NCI-H1092 (cell line): Measurements from ENCODE around the gene SRL.
A peak's percentile ranks its signal among the peaks of the same experiment; 100 is the strongest.

Experiments
- DNase-seq: peaks from one replicate; lab custom pipeline; 2025; lab: John Stamatoyannopoulos, UW

Gene SRL

DNA sequence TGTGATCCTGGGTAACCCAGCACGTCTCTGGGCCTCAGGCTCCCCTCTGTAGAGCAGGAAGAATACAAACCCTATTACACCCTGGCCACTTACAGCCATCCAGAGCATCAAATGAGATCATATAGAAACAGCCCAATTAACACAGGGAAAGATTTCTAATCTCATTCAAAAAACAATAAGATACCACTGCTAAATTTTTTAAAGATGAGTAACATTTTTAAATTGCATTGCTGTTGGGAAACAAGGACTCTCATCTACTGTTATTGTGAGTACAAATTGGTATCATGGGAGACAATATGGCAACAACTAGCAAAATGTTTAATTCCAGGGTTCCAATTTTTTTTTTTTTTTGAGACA is 41.1 kb downstream of the SRL start:
- DNase-seq, result no peak

GRCh38 chr16:4200000-4200780 is 41.7 kb downstream of the SRL start:
- DNase-seq, result peak; percentile 41

DNA sequence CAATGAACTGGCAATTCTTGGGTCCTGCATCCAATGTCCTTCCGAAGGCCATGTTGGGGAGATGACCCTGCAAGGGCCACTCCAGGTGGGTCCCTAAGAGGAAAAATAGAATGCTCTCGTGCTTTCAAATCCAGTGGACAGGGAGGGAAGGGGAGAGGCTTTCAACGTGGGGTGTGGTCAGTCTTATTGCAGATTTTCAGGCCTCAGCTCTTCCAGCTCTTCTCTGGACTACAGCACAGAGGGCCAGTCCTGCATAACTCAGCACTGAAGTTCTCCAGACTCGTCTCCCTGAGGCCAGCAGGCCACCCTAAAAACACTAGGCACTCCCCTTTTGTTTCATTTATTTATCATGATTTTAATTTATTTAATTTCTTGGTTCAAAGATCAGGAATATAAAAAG is 43.1 kb downstream of the SRL start:
- no peak for DNase-seq

GRCh38 chr16:4194661-4195060 is 47.2 kb downstream of the SRL start:
- no peak for DNase-seq

GRCh38 chr16:4193920-4194319 is 48.0 kb downstream of the SRL start:
- DNase-seq, result no peak

- no peak for DNase-seq
These were observed 49.7 kb downstream of the SRL start for GRCh38 chr16:4192206-4192605.

GRCh38 chr16:4190712-4191333 is 51.1 kb downstream of the SRL start:
- no peak for DNase-seq

DNA sequence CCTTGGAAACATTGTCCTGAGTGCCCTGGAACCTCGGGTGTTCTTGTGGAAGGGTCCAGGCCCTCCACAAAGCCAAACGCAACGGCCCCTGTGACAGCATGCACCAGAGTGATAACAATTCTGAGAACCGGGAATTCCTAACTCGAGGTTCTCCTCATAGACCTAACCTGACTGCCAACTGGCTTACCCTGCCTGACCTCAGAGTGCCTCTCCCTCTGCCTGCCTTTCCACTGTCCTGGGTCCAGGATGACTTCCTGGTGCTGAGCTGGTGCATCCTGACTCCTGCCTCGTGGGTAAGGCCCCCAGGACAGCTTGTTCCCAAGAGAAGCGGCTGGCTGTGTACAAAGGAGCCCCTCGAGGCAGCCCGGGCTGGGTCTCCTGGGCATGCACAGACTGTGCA is 51.8 kb downstream of the SRL start:
- DNase-seq, result no peak

- no peak for DNase-seq
These were observed 57.7 kb downstream of the SRL start for GRCh38 chr16:4184038-4184702.

GRCh38 chr16:4183237-4184037 is 58.4 kb downstream of the SRL start:
- peak; percentile 92 for DNase-seq

GRCh38 chr16:4182581-4183236 is 59.2 kb downstream of the SRL start:
- no peak for DNase-seq

- no peak for DNase-seq
These were observed 61.4 kb downstream of the SRL start for GRCh38 chr16:4180511-4180910.

GRCh38 chr16:4179763-4180260 is 62.1 kb downstream of the SRL start:
- no peak for DNase-seq

GRCh38 chr16:4179020-4179419 is 62.9 kb downstream of the SRL start:
- no peak for DNase-seq

DNA sequence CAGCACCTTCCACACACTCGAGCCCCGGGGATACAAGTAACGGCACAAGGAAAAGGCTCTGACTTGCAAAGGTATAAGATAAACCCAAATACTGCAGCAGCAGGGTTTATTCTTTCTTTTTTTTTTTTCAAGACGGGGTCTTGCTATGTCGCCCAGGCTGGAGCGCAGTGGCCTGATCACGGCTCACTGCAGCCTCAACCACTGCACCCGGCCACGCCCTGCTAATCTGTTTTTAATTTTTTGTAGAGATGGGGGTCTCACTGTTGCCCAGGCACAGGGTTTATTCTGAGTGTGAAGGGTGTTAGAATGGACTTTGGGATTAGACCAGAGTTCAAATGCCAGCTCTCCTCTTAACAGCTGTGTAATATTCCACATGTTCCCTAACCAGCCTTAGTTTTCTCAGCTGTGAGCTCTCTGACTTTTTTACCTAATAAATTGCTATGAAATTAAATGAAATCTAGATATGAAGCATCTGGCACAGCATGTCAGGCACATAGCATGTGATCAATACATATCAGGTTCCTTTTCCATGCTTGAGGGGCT is 63.3 kb downstream of the SRL start:
- DNase-seq, result no peak

GRCh38 chr16:4176906-4177417 is 64.9 kb downstream of the SRL start:
- DNase-seq, result no peak

DNA sequence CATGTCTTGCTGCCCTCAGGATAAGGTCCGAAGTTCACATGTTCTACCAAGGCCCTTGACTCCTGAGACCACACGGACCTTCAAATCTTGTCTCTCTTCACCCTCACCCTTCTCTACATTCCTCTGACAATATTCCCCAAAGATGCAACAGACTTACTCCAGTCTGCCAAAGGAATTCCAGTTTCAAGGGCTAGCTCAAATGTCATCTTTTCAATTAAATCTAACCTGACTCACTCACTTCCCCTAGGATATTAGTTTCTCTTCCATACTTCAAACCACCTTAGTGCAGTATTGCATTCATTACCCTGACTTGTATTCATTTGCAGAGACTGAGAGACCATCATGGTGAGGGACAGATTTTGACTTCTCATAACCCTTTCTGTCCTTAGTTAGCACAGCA is 66.0 kb downstream of the SRL start:
- no peak for DNase-seq

- no peak for DNase-seq
These were observed 69.8 kb downstream of the SRL start for GRCh38 chr16:4172070-4172469.

- DNase-seq, result no peak
These were observed 72.5 kb downstream of the SRL start for GRCh38 chr16:4169415-4169814.

- no peak for DNase-seq
These were observed 75.1 kb downstream of the SRL start for GRCh38 chr16:4166821-4167220.
